Right lobe of liver (tissue), 6 donors: Measurements from ENCODE around the gene ATF2. TPM values are rescaled to one million over a fixed set of nuclear protein-coding genes. Genes with fewer than 3 reads are reported as not detected.

Source experiments
- ATAC-seq, 4 donors: fragments of 200-7000 bp; cut with Tn5 transposase; one replicate each; pipeline ENCODE4 v1.9.1; 2020; ENCODE audit warnings: mild to moderate bottlenecking in 4 of 4, moderate library complexity in 4 of 4
- DNase-seq, 3 donors: peaks; one replicate each; pipeline ENCODE4 v3.0.0-alpha.2; 2020
- H3K27ac ChIP-seq, 3 donors: fragments of 200-600 bp; one replicate each; pipeline ENCODE4 v1.8.0; 2022
- H3K27me3 ChIP-seq, 2 donors: fragments of 200-600 bp; one replicate each; pipeline ENCODE4 v1.8.0; 2022
- H3K36me3 ChIP-seq, 4 donors: fragments of 200-600 bp; sonication (generic) in 1 of 4; one replicate each; pipeline versions ENCODE4 v1.5.1 to v1.8.0; 2017 to 2022; ENCODE audit warnings: control low read depth in 1 of 4
- H3K4me1 ChIP-seq, 4 donors: fragments of 200-600 bp; sonication (generic) in 1 of 4; one replicate each; pipeline versions ENCODE4 v1.5.1 to v1.8.0; 2017 to 2022; ENCODE audit warnings: control low read depth in 1 of 4
- H3K4me3 ChIP-seq, 3 donors: fragments of 200-600 bp; one replicate each; pipeline ENCODE4 v1.8.0; 2022
- H3K9me3 ChIP-seq, 4 donors: fragments of 200-600 bp; sonication (generic) in 1 of 4; one replicate each; pipeline versions ENCODE4 v1.5.1 to v1.8.0; 2017 to 2022; ENCODE audit warnings: control low read depth in 1 of 4
- CTCF ChIP-seq, 4 donors: fragments of 200-600 bp in 3 of 4; fragments of 450-650 bp in 1 of 4; IDR thresholded peaks; one replicate each; pipeline versions ENCODE4 v1.5.1 to v1.8.0; 2016 to 2022; ENCODE audit warnings: antibody characterized with exemption in 4 of 4, mild to moderate bottlenecking in 2 of 4
- POLR2A ChIP-seq: fragments of 450-650 bp; IDR thresholded peaks from one replicate; pipeline ENCODE4 v1.6.1; 2017; ENCODE audit warnings: antibody characterized with exemption, mild to moderate bottlenecking
- WGBS: methylation state at CpG from one replicate; pipeline ENCODE4 v1.1.6; 2018; ENCODE audit warnings: low coverage, low lambda C conversion rate; ENCODE audit not compliant: insufficient coverage; ENCODE audit errors: missing lambda C conversion rate; 5-methylcytosine and 5-hydroxymethylcytosine counted together
- intact Hi-C, 2 donors: fragments of 100-400 bp; cut with DNase I; formaldehyde crosslinking; loops; one replicate each; pipeline versions ENCODE4 v1.11.2 to v1.14.1; 2022
- microRNA counts: library from miRNA; unstranded; fragments of <30 nt; microRNA quantifications from one replicate; lab custom pipeline; 2016
- microRNA-seq, 2 donors: library from miRNA; unstranded; fragments of <30 nt; microRNA quantifications; one replicate each; pipeline ENCODE4, GENCODE V29; 2019 to 2020
- small RNA-seq, 2 experiments: library from RNA; depleted of rRNA; stranded (forward); fragments of <200 nt; gene quantifications; one replicate each; pipeline ENCODE3, GENCODE V24; 2016
- total RNA-seq, 6 experiments: library from RNA; depleted of rRNA in 2 of 6; stranded (reverse); fragments of >200 nt in 2 of 6; fragmentation: NEBNext Ultra II Directional in 3 of 6; extraction: Animal tissue kit (Norgen Biotek cat#: 25700) in 3 of 6; gene quantifications; one replicate each; pipeline versions ENCODE4 v1.1.0 to v1.2.4, GENCODE V29; 2016 to 2023
- donor health status: DM: no; HTN: yes; CAD: no.
- donor health status: DM: no; HTN: no; CAD: no.
- donor health status: DM: no; HTN: no; CAD: no.
- donor health status: DM: no; HTN: yes; CAD: no.
- donor health status: DM: no; HTN: yes; CAD: no.

ATF2 gene
- total RNA-seq, 6 experiments from 2014 or later = 24.0 to 36.3 (median 27.4) TPM

- no peaks in the 10 kb centered on the region for H3K36me3 ChIP-seq
- H3K4me1 ChIP-seq = peaks cover 0 to 10% (median 0%) of the 10 kb centered on the region in 4 donors
- intact Hi-C loops = no loop called here
- DNase-seq (no peak), ATAC-seq (no peak)
- no peaks in the 10 kb centered on the region for H3K9me3 ChIP-seq
- H3K27me3 ChIP-seq = no peaks in the 10 kb centered on the region
- TF ChIP-seq POLR2A = no peak
- no peak for TF ChIP-seq CTCF (IDR thresholded peaks at IDR 0.05)
- H3K27ac ChIP-seq = no peak overlapping the region
- H3K4me3 ChIP-seq = no peak overlapping the region
- 82% methylated on average over 1 of the region's 1 CpG for WGBS
Measured at GRCh38 chr2:175025946-175026345, 142.1 kb downstream of the ATF2 start.

- Histone ChIP-seq H3K9me3 (no peaks in the 10 kb centered on the region), H3K27ac (no peak overlapping the region), H3K4me3 (no peak overlapping the region), H3K27me3 (no peaks in the 10 kb centered on the region), H3K36me3 (no peaks in the 10 kb centered on the region), H3K4me1 (peaks cover 0 to 3% (median 0%) of the 10 kb centered on the region in 4 donors)
- DNase-seq (no peak), ATAC-seq (no peak)
- TF ChIP-seq CTCF (IDR thresholded peaks at IDR 0.05) (no peak), POLR2A (no peak)
- 88% methylated on average over 3 of the region's 3 CpGs for WGBS
- intact Hi-C loops = no loop called here
Measured at GRCh38 chr2:175025233-175025632, 142.8 kb downstream of the ATF2 start.

- TF ChIP-seq CTCF (IDR thresholded peaks at IDR 0.05) (no peak), POLR2A (no peak)
- Histone ChIP-seq H3K4me1 (no peaks in the 10 kb centered on the region), H3K9me3 (no peaks in the 10 kb centered on the region), H3K27ac (no peak overlapping the region), H3K27me3 (no peaks in the 10 kb centered on the region), H3K36me3 (no peaks in the 10 kb centered on the region), H3K4me3 (no peak overlapping the region)
- ATAC-seq = no peak
- no peak for DNase-seq
- 78% methylated on average over 3 of the region's 3 CpGs for WGBS
- intact Hi-C loops = no loop called here
Measured at GRCh38 chr2:175022923-175023322, 145.1 kb downstream of the ATF2 start.

MicroRNA genes within 50 kb of the gene (microRNA counts, 767-probe panel; counts per million panel counts)
- 237 counts per million for microRNA hsa-miR-933 (lab: Ali Mortazavi, UCI)

Small RNA genes lying within 50 kb of the gene (microRNA-seq; reads per million reads assigned to microRNA genes)
- gene MIR933 = 0.87 to 2.6 reads per million in 2 donors

Small RNA genes lying within 50 kb of the gene (small RNA-seq; reads per million reads assigned to genes)
- gene MIR933 (0 reads per million in 2 experiments), gene RF02271 (0 reads per million in 2 experiments), gene RNU6-1290P (0 reads per million in 2 experiments), gene RNU6-763P (0 reads per million in 2 experiments)

Other genes starting within 250 kb of the ATF2 start
- gene CHN1, start 162.8 kb downstream of the ATF2 start, total RNA-seq = 1 to 10 TPM; 1.0 to 2.8 (median 1.4) TPM
- 100 to 1,000 TPM; 149 to 204 (median 185) TPM for gene ATP5MC3, start 13.5 kb upstream of the ATF2 start, total RNA-seq